CD14-positive monocyte (primary cell): ENCODE measurements around the gene BCL2L15. TPM values are rescaled to one million over a fixed set of nuclear protein-coding genes. Genes with fewer than 3 reads are reported as not detected.

Experiments
- DNase-seq, 3 donors: peaks; one replicate each; pipeline ENCODE4 v3.0.0-alpha.2; 2011 to 2022
- H2AFZ ChIP-seq: 2 replicates; pipeline ENCODE4 v1.6.0; 2012; ENCODE audit warnings: mild to moderate bottlenecking, low read depth, low read length, inconsistent platforms; ENCODE audit not compliant: insufficient read depth, poor library complexity, severe bottlenecking
- H3K27ac ChIP-seq, 2 donors: 1 replicate in 1 of 2; 2 replicates in 1 of 2; pipeline ENCODE4 v1.5.1; 2012 to 2013; ENCODE audit warnings: low read length in 2 of 2, control low read depth in 1 of 2, inconsistent platforms in 1 of 2, low read depth in 1 of 2, mild to moderate bottlenecking in 1 of 2
- H3K27me3 ChIP-seq, 2 donors: one replicate each; pipeline versions ENCODE4 v1.6.0 to v1.6.1; 2011 to 2013; ENCODE audit warnings: low read length in 2 of 2; ENCODE audit not compliant: control insufficient read depth in 2 of 2, insufficient read depth in 2 of 2
- H3K36me3 ChIP-seq, 2 donors: replicated peaks in 1 of 2; 1 replicate in 1 of 2; 2 replicates in 1 of 2; pipeline versions ENCODE4 v1.5.1 to v1.6.1; 2012 to 2013; ENCODE audit warnings: low read length in 2 of 2, control low read depth in 1 of 2, inconsistent platforms in 1 of 2, mild to moderate bottlenecking in 1 of 2; ENCODE audit not compliant: insufficient read depth in 2 of 2, control insufficient read depth in 1 of 2
- H3K4me1 ChIP-seq, 2 donors: 1 replicate in 1 of 2; 2 replicates in 1 of 2; pipeline versions ENCODE4 v1.5.1 to v1.6.1; 2012 to 2013; ENCODE audit warnings: low read length in 2 of 2, control low read depth in 1 of 2, inconsistent platforms in 1 of 2, mild to moderate bottlenecking in 1 of 2, moderate library complexity in 1 of 2; ENCODE audit not compliant: insufficient read depth in 2 of 2, control insufficient read depth in 1 of 2
- H3K4me2 ChIP-seq: replicated peaks from 2 replicates; pipeline ENCODE3; 2012; ENCODE audit warnings: low read length, moderate library complexity, mild to moderate bottlenecking; ENCODE audit not compliant: poor library complexity, severe bottlenecking; ENCODE audit errors: extremely low read depth
- H3K4me3 ChIP-seq, 3 experiments: fragments of 200-600 bp in 1 of 3; sonication (generic) in 1 of 3; replicated peaks in 1 of 3; 1 replicate in 2 of 3; 2 replicates in 1 of 3; pipeline ENCODE4 v1.5.1; 2011 to 2013; ENCODE audit warnings: low read length in 3 of 3, mild to moderate bottlenecking in 3 of 3, control low read depth in 2 of 3, low read depth in 2 of 3, inconsistent platforms in 1 of 3, moderate library complexity in 1 of 3
- H3K79me2 ChIP-seq: 2 replicates; pipeline ENCODE4 v1.6.0; 2012; ENCODE audit warnings: mild to moderate bottlenecking, control low read depth, inconsistent platforms, low read length, moderate library complexity; ENCODE audit not compliant: insufficient read depth
- H3K9ac ChIP-seq: 2 replicates; pipeline ENCODE4 v1.6.0; 2017; ENCODE audit warnings: low read length, mild to moderate bottlenecking; ENCODE audit not compliant: insufficient read depth, poor library complexity, severe bottlenecking
- H3K9me3 ChIP-seq, 2 donors: replicated peaks in 1 of 2; 1 replicate in 1 of 2; 2 replicates in 1 of 2; pipeline versions ENCODE4 v1.5.1 to v1.6.1; 2012 to 2013; ENCODE audit warnings: low read length in 2 of 2, control low read depth in 1 of 2; ENCODE audit not compliant: control insufficient read depth in 1 of 2, insufficient read depth in 1 of 2
- H4K20me1 ChIP-seq: 2 replicates; pipeline ENCODE4 v1.6.0; 2012; ENCODE audit warnings: mild to moderate bottlenecking, low read length, control low read depth, moderate library complexity; ENCODE audit not compliant: insufficient read depth
- H3K27ac Mint-ChIP-seq, 7 donors: one replicate each; pipeline ENCODE4 v1.8.0; 2020; ENCODE audit warnings: mild to moderate bottlenecking in 7 of 7, mixed read lengths in 7 of 7, moderate library complexity in 6 of 7, inconsistent platforms in 2 of 7
- H3K27me3 Mint-ChIP-seq, 3 donors: one replicate each; pipeline ENCODE4 v1.8.0; 2021 to 2022; ENCODE audit warnings: low read depth in 3 of 3, mild to moderate bottlenecking in 3 of 3, mixed read lengths in 3 of 3, moderate library complexity in 3 of 3, inconsistent platforms in 1 of 3
- H3K36me3 Mint-ChIP-seq, 2 donors: one replicate each; pipeline ENCODE4 v1.8.0; 2020; ENCODE audit warnings: mixed read lengths in 2 of 2, inconsistent platforms in 1 of 2, mild to moderate bottlenecking in 1 of 2
- H3K4me1 Mint-ChIP-seq: one replicate; pipeline ENCODE4 v1.8.0; 2020; ENCODE audit warnings: mild to moderate bottlenecking, mixed read lengths
- H3K4me3 Mint-ChIP-seq, 2 donors: one replicate each; pipeline ENCODE4 v1.8.0; 2020; ENCODE audit warnings: mild to moderate bottlenecking in 2 of 2, mixed read lengths in 2 of 2, moderate library complexity in 1 of 2
- H3K9me3 Mint-ChIP-seq, 7 donors: one replicate each; pipeline ENCODE4 v1.8.0; 2020 to 2022; ENCODE audit warnings: mixed read lengths in 7 of 7, mild to moderate bottlenecking in 6 of 7, moderate library complexity in 6 of 7, inconsistent platforms in 2 of 7
- WGBS: methylation state at CpG from one replicate; pipeline ENCODE4 v1.1.5; 2013; ENCODE audit warnings: missing lambda C conversion rate; ENCODE audit not compliant: insufficient coverage; 5-methylcytosine and 5-hydroxymethylcytosine counted together
- intact Hi-C, 2 donors: fragments of 100-400 bp; cut with micrococcal nuclease; formaldehyde crosslinking; loops; one replicate each; pipeline versions ENCODE4 v1.15.0 to v1.15.1; 2023
- polyA plus RNA-seq, 3 donors: library from polyadenylated mRNA; depleted of rRNA in 1 of 3; unstranded in 2 of 3; stranded (reverse) in 1 of 3; fragments of 300-500 nt in 2 of 3; fragments of >200 nt in 1 of 3; fragmentation: Illumina TruSeq in 2 of 3; gene quantifications; 1 replicate in 2 of 3; 2 replicates in 1 of 3; pipeline ENCODE4 v1.2.3, GENCODE V29; 2012 to 2021
- TF ChIP-seq, protein P1 (sequence below): fragments of 200-600 bp; IDR thresholded peaks from one replicate; pipeline ENCODE4 v1.8.0; 2022; ENCODE audit warnings: antibody characterized with exemption, mild to moderate bottlenecking

The BCL2L15 gene
- polyA plus RNA-seq, 3 donors, result 0.73 TPM; not detected in 2

DNA sequence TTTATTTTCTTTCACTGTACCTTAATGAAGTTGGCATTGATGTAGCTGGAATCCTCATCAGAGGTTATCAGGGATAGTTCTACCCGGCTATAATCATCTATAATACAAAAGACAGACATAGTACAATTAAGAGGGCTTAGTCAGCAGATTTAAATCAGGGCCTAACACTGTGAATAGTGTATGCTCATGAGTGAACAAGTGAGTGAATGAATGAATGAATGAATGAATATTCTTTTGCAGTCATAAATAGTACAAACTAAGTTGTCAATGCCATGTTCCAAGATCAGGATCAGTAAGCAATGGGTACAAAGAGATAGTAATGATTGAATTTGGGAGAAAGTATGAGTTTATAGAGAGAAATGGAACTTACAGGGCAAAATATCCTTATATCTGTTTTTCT lies 28.4 kb downstream of the BCL2L15 start:
- peaks cover 66% of the 10 kb centered on the region for H3K79me2 ChIP-seq
- WGBS, result no CpG with 5 or more reads among the region's 1 CpG
- Mint-ChIP-seq H3K4me3 (peak overlapping the region in 1 of 2 donors; percentile 76), H3K27ac (peak overlapping the region; percentile 79 to 93 (median 90)), H3K36me3 (peaks cover 29 to 40% of the 10 kb centered on the region in 2 donors), H3K4me1 (peaks cover 85% of the 10 kb centered on the region), H3K9me3 (no peaks in the 10 kb centered on the region), H3K27me3 (peaks cover 0 to 2% (median 0%) of the 10 kb centered on the region in 3 donors)
- peak overlapping the region; percentile 4 for H2AFZ ChIP-seq
- H3K27me3 ChIP-seq, result no peaks in the 10 kb centered on the region
- peak overlapping the region; percentile 65 for H3K4me2 ChIP-seq
- H3K4me3 ChIP-seq, result peak overlapping the region in 1 of 3 experiments; percentile 61
- peaks cover 72 to 90% of the 10 kb centered on the region in 2 donors for H3K4me1 ChIP-seq
- DNase-seq, result no peak
- peak overlapping the region; percentile 39 to 73 for H3K27ac ChIP-seq
- intact Hi-C loops, result loop anchor here in 1 of 2 donors (5.0 kb wide), 1 partner anchor 48 kb away; the partner anchor contains the start of gene DCLRE1B
- H3K36me3 ChIP-seq, result peaks cover 0 to 33% of the 10 kb centered on the region in 2 donors
- TF ChIP-seq, protein P1, sequence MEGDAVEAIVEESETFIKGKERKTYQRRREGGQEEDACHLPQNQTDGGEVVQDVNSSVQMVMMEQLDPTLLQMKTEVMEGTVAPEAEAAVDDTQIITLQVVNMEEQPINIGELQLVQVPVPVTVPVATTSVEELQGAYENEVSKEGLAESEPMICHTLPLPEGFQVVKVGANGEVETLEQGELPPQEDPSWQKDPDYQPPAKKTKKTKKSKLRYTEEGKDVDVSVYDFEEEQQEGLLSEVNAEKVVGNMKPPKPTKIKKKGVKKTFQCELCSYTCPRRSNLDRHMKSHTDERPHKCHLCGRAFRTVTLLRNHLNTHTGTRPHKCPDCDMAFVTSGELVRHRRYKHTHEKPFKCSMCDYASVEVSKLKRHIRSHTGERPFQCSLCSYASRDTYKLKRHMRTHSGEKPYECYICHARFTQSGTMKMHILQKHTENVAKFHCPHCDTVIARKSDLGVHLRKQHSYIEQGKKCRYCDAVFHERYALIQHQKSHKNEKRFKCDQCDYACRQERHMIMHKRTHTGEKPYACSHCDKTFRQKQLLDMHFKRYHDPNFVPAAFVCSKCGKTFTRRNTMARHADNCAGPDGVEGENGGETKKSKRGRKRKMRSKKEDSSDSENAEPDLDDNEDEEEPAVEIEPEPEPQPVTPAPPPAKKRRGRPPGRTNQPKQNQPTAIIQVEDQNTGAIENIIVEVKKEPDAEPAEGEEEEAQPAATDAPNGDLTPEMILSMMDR, result no peak
- no peak overlapping the region for H3K9ac ChIP-seq
- H4K20me1 ChIP-seq, result no peaks in the 10 kb centered on the region
- H3K9me3 ChIP-seq, result no peaks in the 10 kb centered on the region

DNA sequence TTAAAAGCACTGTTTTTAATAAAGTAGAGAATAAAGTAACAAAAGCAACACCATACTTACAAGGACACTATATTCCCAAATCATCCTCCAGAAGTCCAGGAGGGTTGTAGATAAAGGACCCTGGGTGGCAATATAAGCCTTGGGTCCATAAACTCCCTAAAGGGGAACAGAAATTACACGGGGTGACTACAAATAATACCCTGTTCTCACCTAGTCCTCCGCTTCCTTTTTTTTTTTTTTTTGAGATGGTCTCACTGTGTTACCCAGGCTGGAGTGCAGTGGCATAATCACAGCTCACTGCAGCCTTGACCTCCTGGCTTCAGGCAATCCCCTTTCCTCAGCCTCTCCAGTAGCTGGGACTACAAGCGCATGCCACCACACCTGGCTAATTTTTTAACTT lies 29.0 kb downstream of the BCL2L15 start:
- Mint-ChIP-seq H3K9me3 (no peaks in the 10 kb centered on the region), H3K27me3 (peaks cover 0 to 2% (median 0%) of the 10 kb centered on the region in 3 donors), H3K4me3 (no peak overlapping the region), H3K36me3 (peaks cover 26 to 39% of the 10 kb centered on the region in 2 donors), H3K4me1 (peaks cover 85% of the 10 kb centered on the region), H3K27ac (peak overlapping the region; percentile 79 to 93 (median 90))
- 0% methylated on average over 2 of the region's 3 CpGs for WGBS
- intact Hi-C loops, result loop anchor here in 1 of 2 donors (5.0 kb wide), 1 partner anchor 49 kb away; the partner anchor contains the start of gene DCLRE1B
- H4K20me1 ChIP-seq, result no peaks in the 10 kb centered on the region
- peaks cover 72 to 90% of the 10 kb centered on the region in 2 donors for H3K4me1 ChIP-seq
- H3K9me3 ChIP-seq, result no peaks in the 10 kb centered on the region
- DNase-seq, result peak in 2 of 3 donors; percentile 46 to 53
- H3K27ac ChIP-seq, result peak overlapping the region; percentile 60 to 73
- peak overlapping the region in 1 of 3 experiments; percentile 3 for H3K4me3 ChIP-seq
- H2AFZ ChIP-seq, result no peak overlapping the region
- no peak overlapping the region for H3K4me2 ChIP-seq
- H3K27me3 ChIP-seq, result no peaks in the 10 kb centered on the region
- peaks cover 61% of the 10 kb centered on the region for H3K79me2 ChIP-seq
- TF ChIP-seq, protein P1, result no peak
- no peak overlapping the region for H3K9ac ChIP-seq
- peaks cover 0 to 32% of the 10 kb centered on the region in 2 donors for H3K36me3 ChIP-seq
